ENCODE measurements around the gene PLET1. TPM values are rescaled to one million over a fixed set of nuclear protein-coding genes. Genes with fewer than 3 reads are reported as not detected.

Gene PLET1
- total RNA-seq, 1 experiment from 2014 or later, result 0.26 TPM

DNA sequence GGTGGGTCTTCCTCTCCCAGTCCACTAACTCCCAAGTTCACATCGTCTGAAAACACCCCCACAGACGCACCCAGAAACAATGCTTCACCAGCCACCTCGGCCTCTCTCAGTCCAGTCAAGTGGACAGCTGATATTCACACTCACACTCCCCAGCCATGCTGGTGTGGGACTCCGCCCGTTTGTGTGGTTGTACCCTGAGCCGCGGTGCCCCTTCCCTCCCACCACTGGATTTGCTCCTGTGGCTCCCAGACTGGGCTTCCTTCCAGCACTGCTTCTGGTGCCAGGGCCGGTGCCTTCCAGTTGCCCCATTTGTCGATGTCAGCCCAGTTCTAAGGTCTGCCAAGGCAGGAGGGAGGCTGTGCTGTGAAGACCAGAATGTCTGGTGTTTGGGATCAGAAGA, 37.9 kb upstream of the PLET1 start:
- Histone ChIP-seq H3K9ac (ENCODE audit: low read length) (no peak overlapping the region), H3K79me2 (ENCODE audit: low read length) (no peaks in the 10 kb centered on the region), H3F3A (ENCODE audit: low read length, unreplicated experiment) (no peaks in the 10 kb centered on the region), H3K9me2 (replicated peaks; ENCODE audit: low read length) (no peaks in the 10 kb centered on the region), H2AFZ (ENCODE audit: low read length) (no peak overlapping the region), H3K4me1 (ENCODE audit: insufficient read depth, low read length) (peaks cover 11% of the 10 kb centered on the region), H4K20me1 (ENCODE audit: low read length) (no peaks in the 10 kb centered on the region), H3K4me3 (ENCODE audit: low read length) (no peak overlapping the region), H3K27me3 (ENCODE audit: low read length) (no peaks in the 10 kb centered on the region), H3K9me3 (ENCODE audit: low read length) (no peaks in the 10 kb centered on the region), H3K36me3 (ENCODE audit: low read depth, low read length) (no peaks in the 10 kb centered on the region), H3K4me2 (ENCODE audit: low read length) (no peak overlapping the region), H3K27ac (ENCODE audit: low read length) (no peak overlapping the region)
- CTCF ChIA-PET, result no interaction called here
- DNase-seq (no peak), ATAC-seq (no peak)
- POLR2A ChIA-PET (ENCODE audit: unreplicated experiment), result no interaction called here
- BruUV-seq (replicated peaks), result no TSS peak
- intact Hi-C loops (cut with micrococcal nuclease), result no loop called here
- no peak for TF ChIP-seq EZH2phosphoT487 (IDR thresholded peaks at IDR 0.05; ENCODE audit: borderline replicate concordance, low read length)
- no peak for TF ChIP-seq EZH2 (IDR thresholded peaks at IDR 0.05; ENCODE audit: low read length, unreplicated experiment)
- TF ChIP-seq, protein P1, sequence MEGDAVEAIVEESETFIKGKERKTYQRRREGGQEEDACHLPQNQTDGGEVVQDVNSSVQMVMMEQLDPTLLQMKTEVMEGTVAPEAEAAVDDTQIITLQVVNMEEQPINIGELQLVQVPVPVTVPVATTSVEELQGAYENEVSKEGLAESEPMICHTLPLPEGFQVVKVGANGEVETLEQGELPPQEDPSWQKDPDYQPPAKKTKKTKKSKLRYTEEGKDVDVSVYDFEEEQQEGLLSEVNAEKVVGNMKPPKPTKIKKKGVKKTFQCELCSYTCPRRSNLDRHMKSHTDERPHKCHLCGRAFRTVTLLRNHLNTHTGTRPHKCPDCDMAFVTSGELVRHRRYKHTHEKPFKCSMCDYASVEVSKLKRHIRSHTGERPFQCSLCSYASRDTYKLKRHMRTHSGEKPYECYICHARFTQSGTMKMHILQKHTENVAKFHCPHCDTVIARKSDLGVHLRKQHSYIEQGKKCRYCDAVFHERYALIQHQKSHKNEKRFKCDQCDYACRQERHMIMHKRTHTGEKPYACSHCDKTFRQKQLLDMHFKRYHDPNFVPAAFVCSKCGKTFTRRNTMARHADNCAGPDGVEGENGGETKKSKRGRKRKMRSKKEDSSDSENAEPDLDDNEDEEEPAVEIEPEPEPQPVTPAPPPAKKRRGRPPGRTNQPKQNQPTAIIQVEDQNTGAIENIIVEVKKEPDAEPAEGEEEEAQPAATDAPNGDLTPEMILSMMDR (conservative IDR thresholded peaks at IDR 0.05; ENCODE audit: low read depth, low read length), result no peak

- no TSS peak for BruUV-seq (replicated peaks)
- Histone ChIP-seq H3K9me2 (replicated peaks; ENCODE audit: low read length) (no peaks in the 10 kb centered on the region), H3K9me3 (ENCODE audit: low read length) (no peaks in the 10 kb centered on the region), H3K27me3 (ENCODE audit: low read length) (no peaks in the 10 kb centered on the region), H3F3A (ENCODE audit: low read length, unreplicated experiment) (no peaks in the 10 kb centered on the region), H3K9ac (ENCODE audit: low read length) (no peak overlapping the region), H3K79me2 (ENCODE audit: low read length) (no peaks in the 10 kb centered on the region), H3K36me3 (ENCODE audit: low read depth, low read length) (no peaks in the 10 kb centered on the region), H3K27ac (ENCODE audit: low read length) (no peak overlapping the region), H3K4me3 (ENCODE audit: low read length) (no peak overlapping the region), H2AFZ (ENCODE audit: low read length) (no peak overlapping the region), H3K4me2 (ENCODE audit: low read length) (no peak overlapping the region), H3K4me1 (ENCODE audit: insufficient read depth, low read length) (peaks cover 17% of the 10 kb centered on the region), H4K20me1 (ENCODE audit: low read length) (no peaks in the 10 kb centered on the region)
- TF ChIP-seq EZH2 (IDR thresholded peaks at IDR 0.05; ENCODE audit: low read length, unreplicated experiment) (no peak), EZH2phosphoT487 (IDR thresholded peaks at IDR 0.05; ENCODE audit: borderline replicate concordance, low read length) (no peak)
- TF ChIP-seq, protein P1 (conservative IDR thresholded peaks at IDR 0.05; ENCODE audit: low read depth, low read length), result no peak
- no peak for ATAC-seq
- POLR2A ChIA-PET (ENCODE audit: unreplicated experiment), result no interaction called here
- intact Hi-C loops (cut with micrococcal nuclease), result no loop called here
- no peak for DNase-seq
- CTCF ChIA-PET, result no interaction called here
These were observed 36.7 kb upstream of the PLET1 start for GRCh38 chr11:112297248-112297866.

DNA sequence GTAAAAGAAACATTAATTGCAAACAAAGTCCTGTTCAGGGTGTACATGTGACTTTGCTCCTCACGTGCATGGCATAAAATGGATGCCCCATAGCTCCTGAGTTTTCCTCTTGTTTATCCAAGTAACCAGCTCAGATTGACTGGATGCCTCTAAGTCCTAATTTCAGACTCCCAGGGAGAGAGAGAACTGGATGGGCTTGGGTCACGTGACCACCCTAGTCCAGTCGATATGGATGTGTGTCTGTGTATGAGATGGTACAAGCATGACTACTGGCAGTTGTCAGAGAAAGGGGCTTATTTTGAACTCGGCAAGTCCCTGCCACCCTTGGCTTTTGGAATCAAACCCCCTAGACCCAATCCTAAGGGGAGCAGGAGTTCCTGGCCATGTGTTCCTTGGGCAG, 35.4 kb upstream of the PLET1 start:
- no peak for ATAC-seq

More for the DNA sequence above, 35.4 kb upstream of the PLET1 start:
- intact Hi-C loops (cut with micrococcal nuclease), result no loop called here
- no peaks in the 10 kb centered on the region for H4K20me1 ChIP-seq (ENCODE audit: low read length)
- no peak overlapping the region for H3K4me2 ChIP-seq (ENCODE audit: low read length)
- no peak overlapping the region for H3K4me3 ChIP-seq (ENCODE audit: low read length)
- H3K27ac ChIP-seq (ENCODE audit: low read length), result no peak overlapping the region
- no peaks in the 10 kb centered on the region for H3F3A ChIP-seq (ENCODE audit: low read length, unreplicated experiment)
- peaks cover 13% of the 10 kb centered on the region for H3K4me1 ChIP-seq (ENCODE audit: insufficient read depth, low read length)
- no peak overlapping the region for H2AFZ ChIP-seq (ENCODE audit: low read length)
- no peaks in the 10 kb centered on the region for H3K36me3 ChIP-seq (ENCODE audit: low read depth, low read length)
- no peak for DNase-seq
- no peaks in the 10 kb centered on the region for H3K9me2 ChIP-seq (replicated peaks; ENCODE audit: low read length)
- H3K79me2 ChIP-seq (ENCODE audit: low read length), result no peaks in the 10 kb centered on the region
- POLR2A ChIA-PET (ENCODE audit: unreplicated experiment), result no interaction called here
- TF ChIP-seq EZH2phosphoT487 (IDR thresholded peaks at IDR 0.05; ENCODE audit: borderline replicate concordance, low read length) (no peak), EZH2 (IDR thresholded peaks at IDR 0.05; ENCODE audit: low read length, unreplicated experiment) (no peak)
- TF ChIP-seq, protein P1 (conservative IDR thresholded peaks at IDR 0.05; ENCODE audit: low read depth, low read length), result no peak
- H3K27me3 ChIP-seq (ENCODE audit: low read length), result no peaks in the 10 kb centered on the region
- no peak overlapping the region for H3K9ac ChIP-seq (ENCODE audit: low read length)
- H3K9me3 ChIP-seq (ENCODE audit: low read length), result no peaks in the 10 kb centered on the region
- no TSS peak for BruUV-seq (replicated peaks)
- CTCF ChIA-PET, result no interaction called here

All from PC-3 (cell line).